GM18507 (cell line): ENCODE data around the gene PPM1B.
"Not testable (repeated sequence)": the region's sequence is repeated elsewhere in the genome, so short reads cannot be mapped to it uniquely, and the experiment has no call there.

Source experiments
- DNase-seq: peaks from one replicate; pipeline ENCODE4 v3.0.0; 2011; ENCODE audit warnings: low read depth; ENCODE audit not compliant: insufficient read length; ENCODE audit errors: extremely low spot score
- FAIRE-seq: peaks from 2 replicates; lab custom pipeline; 2011; peaks lifted over from hg19 to GRCh38; lab: Jason Lieb, UNC

The PPM1B gene

DNA sequence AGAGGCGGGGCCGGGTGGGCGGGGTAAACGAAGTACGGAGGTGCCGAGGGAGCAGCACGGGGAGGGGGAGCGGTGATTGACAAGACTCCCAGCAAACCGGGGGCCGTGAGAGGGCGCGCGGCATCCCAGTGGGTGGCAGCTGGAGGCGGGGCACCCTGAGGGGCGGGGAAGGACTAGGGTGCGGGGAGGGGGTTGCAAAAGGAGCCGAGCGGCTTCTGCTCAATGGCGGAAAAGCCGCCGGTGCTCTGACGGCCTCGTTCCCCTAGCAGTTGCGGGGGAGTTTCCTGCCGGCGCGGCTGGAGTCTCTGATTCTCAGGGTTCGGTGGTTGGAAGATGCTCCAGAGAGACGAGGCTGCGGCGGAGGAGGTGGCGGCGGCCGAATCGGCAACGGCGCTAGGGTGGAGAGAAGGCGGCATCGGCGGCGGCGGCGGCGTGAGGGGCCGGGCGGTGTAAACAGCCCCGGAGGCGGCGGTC lies at the start of gene PPM1B:
Gene PPM1B (plus strand): TSS at position 195 of the 474 bp plus-strand sequence. CDS start 32,325 bp downstream, outside the sequence.
- FAIRE-seq = no peak
- DNase-seq = peak; percentile 94

DNA sequence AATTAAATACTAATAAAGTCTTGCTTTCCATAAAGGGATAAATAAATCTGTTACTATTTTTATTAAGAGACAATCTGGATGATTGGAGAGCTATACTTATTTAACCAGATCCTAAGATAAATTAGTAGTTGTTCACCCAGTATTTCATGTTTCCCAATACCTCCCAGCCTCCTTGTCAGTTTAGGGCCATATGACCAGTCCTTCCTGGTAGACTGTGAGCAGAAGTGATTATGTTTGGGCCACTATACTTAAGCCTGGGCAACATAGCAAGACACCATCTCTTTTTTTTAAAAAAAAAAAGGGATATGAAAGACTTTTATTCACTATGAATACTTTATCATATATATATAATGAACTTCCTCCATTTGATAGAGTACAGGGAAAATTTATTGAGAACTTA lies 48.8 kb upstream of the PPM1B start:
- no peak for FAIRE-seq
- no peak for DNase-seq

- FAIRE-seq (peak; percentile 26), DNase-seq (no peak)
Measured at GRCh38 chr2:44120428-44120827, 48.2 kb upstream of the PPM1B start.

DNA sequence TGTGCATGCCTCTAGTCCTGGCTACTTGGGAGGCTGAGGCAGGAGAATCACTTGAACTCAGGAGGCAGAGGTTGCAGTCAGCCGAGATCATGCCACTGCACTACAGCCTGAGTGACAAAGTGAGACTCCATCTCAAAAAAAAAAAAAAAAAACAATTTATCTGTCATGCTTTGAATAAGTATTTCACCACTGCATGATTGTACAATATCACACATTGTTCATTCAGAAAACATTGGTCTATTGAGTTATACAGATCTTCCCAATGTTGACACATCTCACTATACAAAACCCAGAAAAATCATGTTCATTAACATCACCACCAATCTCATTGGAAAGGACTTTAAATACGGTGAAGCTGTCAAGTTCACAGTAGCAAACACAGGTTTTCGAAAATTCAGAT lies 46.8 kb upstream of the PPM1B start:
- DNase-seq (no peak), FAIRE-seq (no peak)

GRCh38 chr2:44124500-44124899 lies 44.2 kb upstream of the PPM1B start:
- FAIRE-seq (no peak), DNase-seq (no peak)

DNA sequence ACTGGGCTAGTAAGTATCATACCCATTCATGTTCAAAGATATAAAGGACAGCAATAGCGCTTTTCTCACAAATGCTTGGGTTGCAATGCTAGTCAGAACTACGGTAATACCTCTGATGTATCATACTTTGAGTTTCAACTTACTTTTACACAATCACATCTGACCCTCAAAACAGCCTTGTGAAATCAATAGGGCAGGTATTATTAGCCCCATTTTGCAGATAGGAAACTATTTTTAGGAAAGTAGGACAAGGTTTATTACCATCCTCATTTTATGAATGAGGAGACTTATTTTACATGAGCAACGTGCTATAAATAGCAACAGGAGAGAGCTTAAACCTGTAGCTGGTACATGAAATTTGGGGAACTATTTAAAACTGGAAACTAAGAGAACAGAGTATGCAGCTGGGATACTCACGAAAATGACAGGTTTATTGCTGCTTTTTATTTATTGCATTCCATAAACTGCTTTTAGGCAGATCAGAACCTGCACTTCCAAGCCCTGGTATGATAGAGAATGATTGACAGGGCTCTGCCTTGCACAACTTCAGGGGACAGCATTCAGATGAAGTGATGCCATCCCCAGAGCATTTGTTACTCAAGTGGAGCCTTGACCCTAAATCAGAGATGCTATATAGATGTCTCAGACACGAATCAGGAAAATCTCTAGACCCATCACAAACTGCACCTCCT lies 42.4 kb upstream of the PPM1B start:
- FAIRE-seq (no peak), DNase-seq (no peak)

DNA sequence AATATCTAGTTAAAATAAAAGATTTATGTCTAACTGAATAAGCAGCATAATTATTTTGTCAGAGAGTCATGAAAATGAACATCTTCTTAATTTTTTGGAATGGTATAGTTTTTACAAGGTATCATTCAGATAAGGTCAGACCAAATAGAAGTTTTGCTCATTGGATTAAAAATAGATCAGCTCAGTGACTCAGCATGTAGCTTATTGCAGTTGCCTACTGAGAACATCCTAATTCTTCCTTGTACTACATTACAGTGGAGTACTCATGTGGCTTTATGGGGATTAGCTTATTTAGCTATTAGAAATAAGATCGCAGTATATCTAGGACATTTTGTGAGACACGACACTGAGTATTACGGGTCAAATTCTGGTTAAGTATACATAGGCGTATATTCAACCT lies 38.2 kb upstream of the PPM1B start:
- FAIRE-seq (no peak), DNase-seq (no peak)

GRCh38 chr2:44131177-44131576 lies 37.5 kb upstream of the PPM1B start:
- DNase-seq (no peak), FAIRE-seq (no peak)

DNA sequence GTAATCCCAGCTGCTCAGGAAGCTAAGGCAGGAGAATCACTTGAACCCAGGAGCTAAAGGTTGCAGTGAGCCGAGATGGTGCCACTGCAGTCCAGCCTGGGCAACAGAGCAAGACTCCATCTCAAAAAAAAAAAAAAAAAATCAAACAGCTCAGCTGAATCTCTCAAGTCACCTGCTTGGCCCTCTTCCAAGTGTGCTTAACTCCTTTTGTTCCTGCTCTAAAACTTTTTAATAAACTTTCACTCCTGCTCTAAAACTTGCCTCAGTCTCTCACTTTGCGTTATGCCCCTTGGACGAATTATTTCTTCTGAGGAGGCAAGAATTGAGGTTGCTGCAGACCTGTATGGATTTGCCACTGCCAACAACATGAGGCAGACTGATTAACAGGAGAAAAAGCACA lies 35.1 kb upstream of the PPM1B start:
- FAIRE-seq, DNase-seq: not testable (repeated sequence)

GRCh38 chr2:44134848-44135247 lies 33.8 kb upstream of the PPM1B start:
- FAIRE-seq = no peak

GRCh38 chr2:44135296-44135695 lies 33.4 kb upstream of the PPM1B start:
- DNase-seq (no peak), FAIRE-seq (no peak)

More at GRCh38 chr2:44134848-44135247, 33.8 kb upstream of the PPM1B start:
- DNase-seq = no peak

DNA sequence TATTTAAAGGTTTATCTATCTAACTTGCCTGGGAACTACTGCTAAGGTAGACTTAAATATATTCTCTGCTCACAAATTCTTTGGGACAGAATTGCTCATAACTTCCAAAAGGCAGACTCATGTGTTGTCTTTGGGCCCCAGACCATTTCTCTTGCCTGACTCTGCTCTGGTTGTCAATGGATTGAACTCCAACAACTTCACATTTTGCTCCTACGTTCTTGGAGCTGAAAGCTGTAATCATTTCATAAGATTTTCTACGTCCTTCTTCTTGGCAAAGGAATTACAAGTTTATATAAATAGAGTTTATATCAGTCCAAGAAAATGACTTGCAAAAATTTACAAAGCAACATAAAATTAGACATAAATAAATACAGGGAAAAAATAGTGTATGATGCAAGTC lies 32.9 kb upstream of the PPM1B start:
- DNase-seq (no peak), FAIRE-seq (no peak)

DNA sequence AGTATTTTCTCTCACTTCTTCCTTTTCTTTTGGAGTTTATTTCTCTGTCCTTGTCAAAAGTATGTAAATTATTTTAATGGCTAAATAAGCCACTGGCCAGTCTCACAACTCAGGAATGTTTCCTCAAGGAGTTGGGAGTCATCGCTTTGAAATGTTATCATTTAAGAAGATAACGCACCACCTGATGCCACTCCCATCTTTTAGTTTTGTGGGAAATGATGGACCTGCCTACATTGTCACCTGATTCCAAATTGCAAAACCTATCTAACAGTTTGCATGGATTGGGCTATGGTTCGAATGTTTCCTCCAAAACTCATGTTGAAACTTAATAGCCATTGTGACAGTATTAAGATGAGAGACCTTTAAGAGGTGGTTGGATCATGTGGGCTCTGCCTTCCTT lies 32.4 kb upstream of the PPM1B start:
- no peak for DNase-seq

GRCh38 chr2:44137048-44137447 lies 31.6 kb upstream of the PPM1B start:
- DNase-seq = no peak
- FAIRE-seq = no peak

More for the DNA sequence above, 32.4 kb upstream of the PPM1B start:
- FAIRE-seq = no peak

DNA sequence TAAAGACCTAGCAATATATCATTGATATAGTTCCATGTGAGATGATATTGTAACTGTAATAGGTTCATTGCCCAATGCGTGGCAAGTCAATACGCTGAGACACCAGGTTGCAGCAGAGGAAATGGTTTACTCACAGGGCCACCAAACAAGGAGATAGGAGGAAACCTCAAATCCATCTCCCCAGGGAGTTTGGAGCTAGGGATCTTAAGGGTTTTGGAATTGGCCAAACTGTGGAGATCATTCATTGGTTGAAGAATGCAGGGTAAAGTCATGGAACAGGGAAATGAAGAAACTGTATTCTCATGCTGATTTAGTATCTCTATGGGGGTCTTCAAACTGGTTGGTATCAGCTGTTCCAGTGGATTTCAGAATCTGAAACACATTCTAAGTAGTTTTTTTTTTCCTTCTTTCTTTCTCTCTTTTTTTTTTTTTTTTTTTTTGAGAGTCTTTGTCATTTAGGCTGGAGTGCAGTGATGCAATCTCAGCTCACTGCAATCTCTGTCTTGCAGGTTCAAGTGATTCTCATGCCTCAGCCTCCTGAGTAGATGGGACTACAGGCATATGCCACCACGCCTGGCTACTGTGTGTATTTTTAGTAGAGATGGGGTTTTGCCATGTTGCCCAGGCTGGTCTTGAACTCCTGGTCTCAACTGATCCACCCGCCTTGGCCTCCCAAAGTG lies 30.7 kb upstream of the PPM1B start:
- no peak for FAIRE-seq

DNA sequence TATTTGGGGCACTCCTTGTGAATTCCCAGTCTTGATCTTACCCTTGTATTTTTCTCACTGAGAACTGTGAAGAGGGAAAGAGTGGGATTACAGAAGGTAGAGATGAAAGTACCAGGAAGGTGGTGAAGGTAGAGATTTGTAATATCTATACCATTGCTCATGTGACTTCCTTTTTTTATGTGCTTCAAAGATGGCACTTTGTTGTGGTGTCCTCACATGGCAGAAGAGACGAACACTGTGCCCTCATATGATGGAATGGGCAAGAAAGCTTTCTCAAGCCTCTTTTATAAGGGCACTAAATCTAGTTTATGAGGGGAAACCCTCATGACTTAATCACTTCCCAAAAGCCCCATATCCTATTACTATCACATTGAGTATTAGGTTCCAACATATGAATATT lies 28.9 kb upstream of the PPM1B start:
- FAIRE-seq = no peak

More for the DNA sequence above, 30.7 kb upstream of the PPM1B start:
- DNase-seq = no peak

DNA sequence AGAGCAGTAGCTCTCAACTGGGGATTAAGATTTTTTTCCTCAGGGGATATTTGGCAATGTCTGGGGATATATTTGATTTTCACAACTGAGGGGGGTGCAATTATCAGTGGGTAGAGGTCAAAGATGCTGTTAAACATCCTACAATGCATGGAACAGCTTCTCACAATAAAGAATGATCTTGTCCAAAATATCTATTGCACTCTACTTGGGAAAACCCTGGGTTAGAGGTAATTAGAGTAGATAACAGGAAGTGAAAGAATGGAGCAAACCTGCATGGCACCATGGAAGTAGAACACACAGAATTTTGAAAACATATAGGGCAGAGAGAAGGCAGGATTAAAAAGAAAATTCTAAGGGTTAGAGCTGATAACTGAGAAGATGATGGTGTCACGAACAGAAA lies 26.4 kb upstream of the PPM1B start:
- no peak for FAIRE-seq

More for the DNA sequence above, 28.9 kb upstream of the PPM1B start:
- DNase-seq = no peak

GRCh38 chr2:44143701-44144100 lies 25.0 kb upstream of the PPM1B start:
- DNase-seq (no peak), FAIRE-seq (no peak)

More for the DNA sequence above, 26.4 kb upstream of the PPM1B start:
- no peak for DNase-seq

- no peak for DNase-seq
- FAIRE-seq = no peak
Measured at GRCh38 chr2:44148999-44149398, 19.7 kb upstream of the PPM1B start.

- FAIRE-seq (no peak), DNase-seq (no peak)
Measured at GRCh38 chr2:44150473-44150872, 18.2 kb upstream of the PPM1B start.
